Body of pancreas (tissue), 4 donors: Measurements from ENCODE around the gene ARHGAP22. TPM values are rescaled to one million over a fixed set of nuclear protein-coding genes. Genes with fewer than 3 reads are reported as not detected.

Source experiments
- ATAC-seq: fragments of 150-250 bp; one replicate; pipeline ENCODE4 v1.9.1; 2016
- DNase-seq, 4 donors: peaks; one replicate each; pipeline ENCODE4 v3.0.0-alpha.2; 2019
- H3K27ac ChIP-seq, 4 donors: fragments of 200-600 bp; sonication (generic); 1 replicate in 3 of 4; 2 replicates in 1 of 4; pipeline versions ENCODE4 v1.5.1 to v1.6.1; 2016 to 2019; ENCODE audit warnings: mild to moderate bottlenecking in 1 of 4, mixed read lengths in 1 of 4, moderate library complexity in 1 of 4
- H3K27me3 ChIP-seq, 2 donors: fragments of 200-600 bp; sonication (generic); one replicate each; pipeline ENCODE4 v1.6.0; 2016; ENCODE audit warnings: mild to moderate bottlenecking in 1 of 2
- H3K36me3 ChIP-seq, 2 donors: fragments of 200-600 bp; sonication (generic); replicated peaks in 1 of 2; 2 replicates each; pipeline ENCODE4 v1.5.1; 2016; ENCODE audit warnings: low read depth in 2 of 2; ENCODE audit not compliant: insufficient read depth in 1 of 2
- H3K4me1 ChIP-seq: fragments of 200-600 bp; sonication (generic); one replicate; pipeline ENCODE4 v1.6.0; 2016
- H3K4me3 ChIP-seq, 2 donors: fragments of 200-600 bp; sonication (generic); 1 replicate in 1 of 2; 2 replicates in 1 of 2; pipeline ENCODE4 v1.5.1; 2016 to 2019
- H3K9me3 ChIP-seq, 3 donors: fragments of 200-600 bp; sonication (generic); 1 replicate in 2 of 3; 2 replicates in 1 of 3; pipeline ENCODE4 v1.5.1; 2016
- POLR2A ChIP-seq, 3 donors: fragments of 450-650 bp; IDR thresholded peaks; one replicate each; pipeline ENCODE4 v1.6.1; 2016; ENCODE audit warnings: antibody characterized with exemption in 3 of 3, mild to moderate bottlenecking in 2 of 3
- WGBS, 2 donors: methylation state at CpG; one replicate each; pipeline ENCODE4 v1.1.5; 2017; 5-methylcytosine and 5-hydroxymethylcytosine counted together
- intact Hi-C: fragments of 100-400 bp; cut with DNase I; formaldehyde crosslinking; loops from one replicate; pipeline ENCODE4 v1.15.1; 2023
- total RNA-seq, 2 donors: library from RNA; depleted of rRNA; stranded (reverse); fragments of >200 nt; gene quantifications; one replicate each; pipeline ENCODE4 v1.1.0, GENCODE V29; 2016
- TF ChIP-seq, protein P1 (sequence below), 7 experiments: fragments of 450-650 bp in 4 of 7; fragments of 200-600 bp in 3 of 7; sonication (generic) in 3 of 7; IDR thresholded peaks; one replicate each; pipeline ENCODE4 v1.5.1; 2016 to 2019; ENCODE audit warnings: antibody characterized with exemption in 7 of 7

Gene ARHGAP22
- total RNA-seq, 2 donors from 2014 or later, result 1.6 to 4.6 TPM

DNA sequence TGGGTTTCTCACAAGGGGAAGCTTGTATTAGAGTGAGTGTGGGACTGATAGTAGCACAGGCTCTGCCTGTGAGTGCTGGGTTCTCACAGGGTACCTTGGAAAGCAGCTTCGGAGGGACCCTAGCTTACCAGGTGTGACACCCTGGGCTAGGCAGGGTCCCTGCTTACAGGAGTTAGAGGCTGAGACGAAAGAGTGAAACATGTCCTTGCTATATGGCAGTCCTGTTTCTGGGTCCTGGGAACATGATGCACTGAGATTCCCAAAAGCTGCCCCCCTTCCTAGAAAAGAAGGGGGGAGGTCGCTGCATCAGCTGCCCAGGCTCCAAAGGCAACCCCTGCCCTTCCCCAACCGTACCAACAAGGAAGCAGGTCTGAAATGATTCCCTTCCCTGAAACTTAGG lies 6.3 kb upstream of the ARHGAP22 start:
- Histone ChIP-seq H3K27me3 (no peaks in the 10 kb centered on the region), H3K36me3 (no peaks in the 10 kb centered on the region)
- TF ChIP-seq, protein P1, sequence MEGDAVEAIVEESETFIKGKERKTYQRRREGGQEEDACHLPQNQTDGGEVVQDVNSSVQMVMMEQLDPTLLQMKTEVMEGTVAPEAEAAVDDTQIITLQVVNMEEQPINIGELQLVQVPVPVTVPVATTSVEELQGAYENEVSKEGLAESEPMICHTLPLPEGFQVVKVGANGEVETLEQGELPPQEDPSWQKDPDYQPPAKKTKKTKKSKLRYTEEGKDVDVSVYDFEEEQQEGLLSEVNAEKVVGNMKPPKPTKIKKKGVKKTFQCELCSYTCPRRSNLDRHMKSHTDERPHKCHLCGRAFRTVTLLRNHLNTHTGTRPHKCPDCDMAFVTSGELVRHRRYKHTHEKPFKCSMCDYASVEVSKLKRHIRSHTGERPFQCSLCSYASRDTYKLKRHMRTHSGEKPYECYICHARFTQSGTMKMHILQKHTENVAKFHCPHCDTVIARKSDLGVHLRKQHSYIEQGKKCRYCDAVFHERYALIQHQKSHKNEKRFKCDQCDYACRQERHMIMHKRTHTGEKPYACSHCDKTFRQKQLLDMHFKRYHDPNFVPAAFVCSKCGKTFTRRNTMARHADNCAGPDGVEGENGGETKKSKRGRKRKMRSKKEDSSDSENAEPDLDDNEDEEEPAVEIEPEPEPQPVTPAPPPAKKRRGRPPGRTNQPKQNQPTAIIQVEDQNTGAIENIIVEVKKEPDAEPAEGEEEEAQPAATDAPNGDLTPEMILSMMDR (IDR thresholded peaks at IDR 0.05), result no peak
- no peak for TF ChIP-seq POLR2A (IDR thresholded peaks at IDR 0.05)

DNA sequence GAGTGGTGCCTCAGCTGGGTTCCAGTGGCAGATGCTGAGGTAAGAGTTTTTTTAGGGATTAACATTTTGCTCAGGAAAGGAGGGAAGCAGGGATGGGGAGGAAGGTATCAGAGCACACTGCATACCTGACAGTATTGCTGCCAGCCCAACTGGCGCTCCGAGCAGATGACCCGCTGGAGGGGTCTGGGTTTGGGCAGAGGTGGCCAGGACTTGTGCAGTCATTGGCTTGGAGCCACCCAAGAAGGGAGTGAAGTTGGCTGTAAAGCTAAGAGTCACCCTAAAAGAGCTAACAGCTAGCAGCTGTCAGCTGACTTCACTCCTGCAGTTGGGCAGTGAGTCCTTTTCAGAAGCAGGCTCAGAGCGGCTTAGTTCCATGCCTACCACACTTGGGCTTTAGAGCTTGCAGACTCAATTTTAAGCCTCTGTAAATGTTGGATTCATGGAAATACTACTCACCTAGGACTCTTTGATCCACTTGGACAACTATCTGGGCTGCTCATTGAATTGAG lies 5.8 kb upstream of the ARHGAP22 start:
- DNase-seq (no peak), ATAC-seq (no peak)
- TF ChIP-seq POLR2A (IDR thresholded peaks at IDR 0.05), result no peak
- TF ChIP-seq, protein P1 (IDR thresholded peaks at IDR 0.05), result no peak
- intact Hi-C loops, result no loop called here
- Histone ChIP-seq H3K27ac (no peak overlapping the region), H3K36me3 (no peaks in the 10 kb centered on the region), H3K9me3 (no peaks in the 10 kb centered on the region), H3K27me3 (no peaks in the 10 kb centered on the region), H3K4me1 (no peaks in the 10 kb centered on the region), H3K4me3 (no peak overlapping the region)
- 89 to 98% methylated on average over 4 of the region's 4 CpGs for WGBS, 2 donors

More for the DNA sequence above, 6.3 kb upstream of the ARHGAP22 start:
- intact Hi-C loops, result no loop called here
- ATAC-seq (no peak), DNase-seq (no peak)
- H3K4me1 ChIP-seq, result no peaks in the 10 kb centered on the region
- H3K9me3 ChIP-seq, result no peaks in the 10 kb centered on the region
- WGBS, 2 donors, result 65 to 78% methylated on average over 4 of the region's 4 CpGs
- no peak overlapping the region for H3K4me3 ChIP-seq
- H3K27ac ChIP-seq, result no peak overlapping the region

DNA sequence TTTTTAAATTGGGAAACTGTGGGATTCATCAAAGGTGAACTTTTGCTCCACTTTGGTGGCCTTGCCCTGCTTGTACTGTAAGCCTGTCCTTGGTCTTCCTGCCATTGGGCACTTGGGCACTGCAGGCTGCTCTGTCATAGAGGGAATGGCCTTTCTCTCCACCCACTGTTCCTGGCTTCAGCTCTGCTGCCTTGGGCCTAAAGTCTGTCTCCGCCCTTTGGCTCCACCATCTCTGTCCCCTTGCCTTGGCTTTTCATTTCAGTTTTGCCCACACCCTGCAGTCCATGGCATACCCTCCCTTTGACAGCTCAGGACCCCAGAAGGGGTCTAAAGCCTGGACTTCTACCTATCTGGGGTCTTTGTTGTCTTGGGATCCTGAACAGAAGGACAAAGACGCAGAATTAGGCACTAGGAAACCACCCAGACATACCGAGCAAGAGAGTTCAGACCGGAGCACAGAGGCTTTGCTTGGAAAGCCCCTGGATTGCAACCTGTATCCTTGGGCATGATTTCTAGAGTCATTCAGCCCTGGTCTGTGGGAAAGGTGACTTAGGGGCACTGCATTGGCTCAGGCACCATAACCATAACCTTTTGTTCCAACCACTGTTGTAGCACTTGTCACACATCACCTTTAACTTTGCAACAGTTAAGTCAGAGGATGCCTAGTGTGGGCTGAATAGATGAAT lies 5.2 kb upstream of the ARHGAP22 start:
- intact Hi-C loops, result no loop called here
- no peak for ATAC-seq
- DNase-seq, result no peak
- H3K27me3 ChIP-seq, result no peaks in the 10 kb centered on the region
- H3K4me1 ChIP-seq, result peaks cover 2% of the 10 kb centered on the region
- no peaks in the 10 kb centered on the region for H3K9me3 ChIP-seq
- WGBS, 2 donors, result 85 to 91% methylated on average over 4 of the region's 4 CpGs
- TF ChIP-seq, protein P1 (IDR thresholded peaks at IDR 0.05), result no peak
- TF ChIP-seq POLR2A (IDR thresholded peaks at IDR 0.05), result no peak
- no peaks in the 10 kb centered on the region for H3K36me3 ChIP-seq
- H3K27ac ChIP-seq, result no peak overlapping the region
- no peak overlapping the region for H3K4me3 ChIP-seq

DNA sequence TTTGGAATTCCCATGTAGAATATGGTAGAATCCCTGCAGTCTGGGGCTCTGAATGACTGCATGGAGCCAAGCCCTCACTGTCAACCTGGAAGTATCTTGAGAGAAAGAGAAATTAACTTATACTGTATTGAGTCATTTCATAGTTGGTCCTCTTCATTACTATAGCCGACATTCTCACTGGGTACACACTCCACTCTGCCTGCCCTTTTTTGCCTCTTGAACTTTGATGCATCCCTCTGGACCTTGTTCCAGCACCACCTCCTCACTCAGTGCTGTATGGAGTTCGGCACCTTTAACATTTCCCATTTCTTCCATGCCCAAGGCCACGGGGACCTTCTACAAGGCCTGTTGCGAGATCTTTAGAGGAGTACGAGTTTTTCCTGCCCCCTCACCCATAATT lies 4.6 kb upstream of the ARHGAP22 start:
- no peak for DNase-seq
- TF ChIP-seq POLR2A (IDR thresholded peaks at IDR 0.05), result no peak
- TF ChIP-seq, protein P1 (IDR thresholded peaks at IDR 0.05), result no peak
- WGBS, 2 donors, result 65 to 76% methylated on average over 5 of the region's 5 CpGs

DNA sequence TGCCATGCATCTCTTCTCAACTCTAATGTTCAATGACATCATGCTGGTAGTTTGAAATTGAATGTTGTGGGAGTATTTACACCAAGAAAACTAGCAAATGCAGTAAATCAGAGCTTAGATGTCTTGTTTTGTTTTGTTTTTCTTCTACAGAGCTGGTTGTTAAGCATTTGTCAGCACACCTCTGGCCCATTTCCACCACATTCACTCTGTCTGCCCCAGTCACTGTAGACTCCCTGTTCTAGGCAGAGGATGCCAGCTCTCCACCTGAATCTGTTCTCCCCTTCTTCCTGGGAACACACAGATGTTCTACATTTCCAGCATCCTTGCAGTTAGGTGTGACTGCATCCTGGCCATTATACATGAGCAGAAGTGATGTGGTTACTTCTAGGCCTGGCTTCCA lies 4.1 kb upstream of the ARHGAP22 start:
- Histone ChIP-seq H3K27ac (no peak overlapping the region), H3K4me1 (peaks cover 9% of the 10 kb centered on the region), H3K27me3 (no peaks in the 10 kb centered on the region), H3K9me3 (no peaks in the 10 kb centered on the region), H3K36me3 (no peaks in the 10 kb centered on the region), H3K4me3 (no peak overlapping the region)
- ATAC-seq, result no peak
- DNase-seq, result no peak
- TF ChIP-seq, protein P1 (IDR thresholded peaks at IDR 0.05), result no peak
- no peak for TF ChIP-seq POLR2A (IDR thresholded peaks at IDR 0.05)
- intact Hi-C loops, result no loop called here

More for the DNA sequence above, 4.6 kb upstream of the ARHGAP22 start:
- H3K9me3 ChIP-seq, result no peaks in the 10 kb centered on the region
- intact Hi-C loops, result no loop called here
- H3K27me3 ChIP-seq, result no peaks in the 10 kb centered on the region
- no peak overlapping the region for H3K4me3 ChIP-seq
- no peak for ATAC-seq
- no peaks in the 10 kb centered on the region for H3K36me3 ChIP-seq
- H3K4me1 ChIP-seq, result peaks cover 8% of the 10 kb centered on the region
- H3K27ac ChIP-seq, result no peak overlapping the region
